Measurements from ENCODE around the gene AP5Z1.

AP5Z1 gene, protein sequence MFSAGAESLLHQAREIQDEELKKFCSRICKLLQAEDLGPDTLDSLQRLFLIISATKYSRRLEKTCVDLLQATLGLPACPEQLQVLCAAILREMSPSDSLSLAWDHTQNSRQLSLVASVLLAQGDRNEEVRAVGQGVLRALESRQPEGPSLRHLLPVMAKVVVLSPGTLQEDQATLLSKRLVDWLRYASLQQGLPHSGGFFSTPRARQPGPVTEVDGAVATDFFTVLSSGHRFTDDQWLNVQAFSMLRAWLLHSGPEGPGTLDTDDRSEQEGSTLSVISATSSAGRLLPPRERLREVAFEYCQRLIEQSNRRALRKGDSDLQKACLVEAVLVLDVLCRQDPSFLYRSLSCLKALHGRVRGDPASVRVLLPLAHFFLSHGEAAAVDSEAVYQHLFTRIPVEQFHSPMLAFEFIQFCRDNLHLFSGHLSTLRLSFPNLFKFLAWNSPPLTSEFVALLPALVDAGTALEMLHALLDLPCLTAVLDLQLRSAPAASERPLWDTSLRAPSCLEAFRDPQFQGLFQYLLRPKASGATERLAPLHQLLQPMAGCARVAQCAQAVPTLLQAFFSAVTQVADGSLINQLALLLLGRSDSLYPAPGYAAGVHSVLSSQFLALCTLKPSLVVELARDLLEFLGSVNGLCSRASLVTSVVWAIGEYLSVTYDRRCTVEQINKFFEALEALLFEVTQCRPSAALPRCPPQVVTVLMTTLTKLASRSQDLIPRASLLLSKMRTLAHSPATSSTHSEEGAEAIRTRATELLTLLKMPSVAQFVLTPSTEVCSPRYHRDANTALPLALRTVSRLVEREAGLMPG

DNA sequence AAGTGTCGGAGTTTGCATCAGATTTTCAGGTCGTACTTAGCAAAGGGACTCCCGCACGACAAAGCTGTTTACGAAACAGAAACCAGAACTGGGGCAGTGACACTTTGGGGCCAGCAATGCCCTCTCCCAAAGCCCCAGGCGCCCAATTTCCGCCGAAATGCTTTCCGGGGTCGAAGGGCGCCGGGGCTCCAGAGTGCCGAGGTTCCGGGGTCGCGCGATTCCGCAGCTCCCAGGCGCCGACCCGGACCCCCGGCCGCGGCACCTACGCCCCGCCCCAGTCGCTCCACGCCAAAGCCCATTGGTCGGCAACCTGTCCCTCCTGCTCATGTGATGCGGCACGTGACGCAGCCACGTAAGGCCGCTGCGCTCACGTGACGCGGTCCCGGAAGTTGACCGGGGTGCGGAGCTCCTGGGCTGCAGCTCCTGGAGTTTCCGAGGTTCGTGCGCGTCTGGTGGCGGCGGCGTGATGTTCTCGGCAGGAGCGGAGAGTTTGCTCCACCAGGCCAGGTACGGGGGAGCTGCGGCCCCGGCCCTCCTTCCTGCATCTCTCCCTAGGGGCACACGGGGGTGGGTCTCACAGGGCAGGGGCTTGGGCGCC lies at the start of gene AP5Z1:
Gene AP5Z1 (plus strand): TSS at position 374 of the 598 bp plus-strand sequence. CDS start 93 bp downstream, at position 467.
- no peak for DNase-seq

DNA sequence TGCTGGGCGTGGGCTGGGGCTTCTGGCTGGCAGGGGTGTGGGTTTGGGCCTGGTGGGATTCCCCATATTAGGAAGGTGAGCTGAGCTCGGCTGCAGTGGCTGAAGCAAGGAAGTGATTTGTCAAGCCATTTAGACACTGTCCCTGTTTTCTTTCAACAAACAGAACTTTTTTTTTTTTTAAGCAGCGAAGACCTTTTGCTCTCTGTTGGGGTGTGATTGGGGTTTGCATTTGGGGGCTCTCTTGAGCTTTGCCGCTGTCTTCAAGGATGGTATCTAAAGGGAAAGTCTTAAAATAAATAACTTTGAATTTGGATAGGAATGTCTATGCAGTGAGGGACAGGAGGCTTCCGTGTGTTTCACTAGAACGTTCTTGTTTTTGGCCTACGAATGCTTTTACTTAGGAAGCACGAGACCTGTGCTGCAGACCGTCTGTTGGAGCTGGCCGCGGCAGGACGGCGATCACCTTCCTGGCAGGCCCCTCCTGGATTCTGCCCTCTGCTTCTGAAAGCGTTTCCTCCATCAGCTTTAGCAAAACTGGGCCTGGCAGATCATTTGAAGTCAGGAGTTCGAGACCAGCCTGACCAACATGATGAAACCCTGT lies 49.5 kb upstream of the AP5Z1 start:
- no peak for DNase-seq

DNA sequence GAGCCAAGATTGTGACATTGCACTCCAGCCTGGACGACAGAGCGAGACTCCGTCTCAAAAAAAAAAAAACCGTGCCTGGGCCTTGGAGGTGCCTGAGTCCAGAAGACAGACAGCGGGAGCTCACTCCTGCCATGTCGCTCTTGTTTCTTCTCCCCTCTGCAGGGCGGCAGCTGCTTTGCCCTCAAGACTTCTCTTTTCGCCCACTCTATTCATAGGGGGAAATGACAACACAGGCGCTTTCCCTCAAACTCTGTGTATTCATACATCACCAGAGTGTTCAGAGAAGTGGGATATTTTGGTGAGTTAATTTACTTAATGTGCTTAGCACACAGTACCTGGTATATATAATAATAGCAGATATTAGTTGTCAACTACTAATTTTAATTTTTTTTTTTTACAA lies 48.9 kb upstream of the AP5Z1 start:
- no peak for DNase-seq

DNA sequence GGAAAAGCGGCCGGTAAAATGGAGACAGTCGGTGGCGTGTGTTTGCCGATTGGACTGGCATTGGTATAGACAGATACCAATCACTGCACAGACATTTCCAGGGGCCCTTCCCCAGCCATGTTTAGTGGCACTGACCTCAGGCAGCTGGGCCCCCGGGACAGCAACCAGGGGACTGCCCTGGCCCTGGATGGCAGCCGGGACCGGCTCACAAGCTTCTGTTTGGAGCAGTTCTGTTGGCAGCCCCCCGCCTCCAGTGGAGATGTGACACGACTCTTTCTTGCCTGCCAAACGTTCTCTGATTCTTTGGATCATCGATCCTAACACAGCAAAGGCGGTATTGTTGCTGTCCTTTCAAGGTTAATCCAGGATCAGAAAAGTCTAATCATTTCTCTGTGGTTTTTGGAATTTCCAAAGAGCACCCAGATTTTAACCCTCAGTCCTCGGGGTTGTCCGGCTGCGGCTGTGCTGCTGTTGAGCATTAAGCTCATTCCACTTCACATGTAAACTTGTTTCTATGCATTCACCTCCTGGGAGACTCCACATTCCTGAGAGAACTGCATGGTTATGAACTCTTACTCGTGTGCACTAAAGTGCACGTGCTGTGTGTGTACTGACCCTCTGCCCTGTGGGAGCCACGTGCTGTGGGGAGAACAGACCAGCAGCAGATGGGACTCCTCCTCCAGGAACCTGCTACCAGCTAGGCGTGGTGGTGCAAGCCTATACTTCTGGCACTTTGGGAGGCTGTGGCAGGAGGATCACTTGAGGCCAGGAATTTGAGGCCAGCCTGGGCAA lies 47.3 kb upstream of the AP5Z1 start:
- no peak for DNase-seq

DNA sequence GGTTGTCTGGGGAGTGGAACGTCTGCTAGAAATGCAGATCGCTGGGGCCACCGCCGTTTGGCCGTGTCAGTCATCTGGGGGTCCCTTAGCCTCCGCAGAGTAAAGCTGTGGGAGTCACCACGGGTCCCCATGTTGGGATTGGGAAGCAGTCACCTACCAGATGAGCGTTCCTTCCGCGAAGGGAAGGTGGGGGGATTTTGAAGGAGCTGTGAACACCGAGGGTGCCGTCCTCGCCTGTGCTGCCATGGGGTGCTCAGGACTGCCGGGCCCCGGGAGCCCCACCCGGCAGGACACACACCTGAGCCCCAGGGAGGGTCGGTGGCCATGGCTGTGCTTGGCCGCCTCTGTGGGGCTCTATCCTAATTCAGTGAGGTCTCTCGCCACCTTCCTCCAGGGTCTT lies 46.2 kb upstream of the AP5Z1 start:
- no peak for DNase-seq

DNA sequence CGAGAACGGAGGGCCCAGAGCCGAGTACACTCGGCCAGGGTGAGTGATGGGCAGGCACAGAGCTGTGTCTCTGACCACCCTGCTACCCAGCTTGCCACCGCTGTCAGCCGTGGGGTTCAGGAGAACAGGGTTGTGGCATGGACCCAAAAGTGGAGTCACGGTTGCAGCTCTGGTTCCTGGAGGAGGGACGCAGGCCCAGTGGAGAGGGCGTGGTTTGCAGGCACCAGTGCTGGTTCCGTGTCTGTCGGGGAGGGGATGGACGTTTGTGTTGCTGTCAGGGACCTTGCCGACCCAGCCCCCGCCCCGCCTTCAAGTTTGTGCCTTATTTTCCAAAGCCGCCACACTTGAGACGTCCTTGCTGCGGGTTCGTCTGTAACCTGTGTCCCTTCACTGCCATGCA lies 45.1 kb upstream of the AP5Z1 start:
- no peak for DNase-seq

DNA sequence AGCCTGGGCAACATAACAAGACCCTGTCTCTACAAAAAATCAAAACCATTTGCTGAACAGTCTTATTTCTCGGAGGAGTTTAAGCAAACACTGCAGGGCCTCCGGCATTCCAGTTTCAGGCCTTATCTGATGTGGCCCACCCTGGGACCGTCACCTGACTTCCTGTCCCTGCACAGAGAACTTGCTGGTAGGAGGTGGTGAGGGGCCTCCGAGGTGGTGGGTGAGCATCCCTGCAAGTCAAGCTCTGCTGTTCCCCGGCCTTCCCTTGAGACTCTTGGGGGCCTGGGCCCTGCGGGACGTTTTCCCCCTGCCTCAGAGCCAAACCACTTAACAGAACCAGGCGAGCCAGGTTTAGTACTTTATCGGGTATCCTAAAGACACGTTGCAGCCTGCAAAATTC lies 44.5 kb upstream of the AP5Z1 start:
- no peak for DNase-seq

DNA sequence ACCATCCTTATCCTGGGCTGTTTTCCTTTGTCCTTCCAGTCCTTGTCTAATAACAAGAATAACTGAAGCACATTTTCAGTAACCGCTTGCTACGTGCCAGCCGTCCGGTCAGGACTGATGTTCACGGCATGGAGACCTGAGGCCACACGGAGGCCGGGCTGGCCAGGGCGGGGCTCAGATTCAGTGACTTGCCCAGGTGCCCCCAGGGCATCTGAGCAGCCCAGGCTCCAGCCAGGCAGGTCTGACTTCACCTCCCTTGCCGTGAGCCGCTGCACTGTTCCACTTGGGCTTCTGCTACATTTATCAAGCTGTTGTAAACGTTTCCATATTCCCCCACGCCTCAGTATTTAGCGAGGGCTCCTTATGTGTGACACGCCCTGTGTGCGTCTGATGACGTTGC lies 43.6 kb upstream of the AP5Z1 start:
- no peak for DNase-seq

DNA sequence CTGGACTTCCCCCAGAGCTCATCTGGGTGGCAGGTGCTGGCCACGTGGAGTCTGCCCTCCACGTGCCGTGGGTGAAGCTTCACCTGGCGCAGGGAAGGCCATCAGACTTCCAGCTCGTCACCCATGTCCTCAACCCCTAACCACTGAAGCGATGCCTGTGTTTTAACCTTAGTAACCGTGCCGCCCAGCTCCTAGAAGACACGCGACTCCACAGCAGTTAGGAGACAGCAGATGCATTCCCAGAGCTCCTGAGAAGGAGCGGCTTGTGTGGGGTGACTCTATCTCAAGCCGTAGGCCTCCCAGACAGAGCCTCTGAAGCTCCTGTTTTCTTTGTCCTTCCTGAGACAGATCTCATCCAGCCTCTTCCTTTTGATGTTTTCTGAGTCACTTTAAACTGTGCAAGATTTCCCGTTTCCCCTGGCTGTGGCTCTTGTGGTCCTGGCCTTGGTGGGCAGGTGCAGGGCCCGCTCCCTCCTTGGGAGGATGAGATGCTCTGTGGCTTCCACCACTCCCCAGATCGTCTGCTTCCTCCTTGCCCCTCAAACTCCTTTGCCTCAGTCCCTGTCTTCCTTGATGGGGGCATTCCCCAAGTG lies 41.4 kb upstream of the AP5Z1 start:
- DNase-seq = no peak

DNA sequence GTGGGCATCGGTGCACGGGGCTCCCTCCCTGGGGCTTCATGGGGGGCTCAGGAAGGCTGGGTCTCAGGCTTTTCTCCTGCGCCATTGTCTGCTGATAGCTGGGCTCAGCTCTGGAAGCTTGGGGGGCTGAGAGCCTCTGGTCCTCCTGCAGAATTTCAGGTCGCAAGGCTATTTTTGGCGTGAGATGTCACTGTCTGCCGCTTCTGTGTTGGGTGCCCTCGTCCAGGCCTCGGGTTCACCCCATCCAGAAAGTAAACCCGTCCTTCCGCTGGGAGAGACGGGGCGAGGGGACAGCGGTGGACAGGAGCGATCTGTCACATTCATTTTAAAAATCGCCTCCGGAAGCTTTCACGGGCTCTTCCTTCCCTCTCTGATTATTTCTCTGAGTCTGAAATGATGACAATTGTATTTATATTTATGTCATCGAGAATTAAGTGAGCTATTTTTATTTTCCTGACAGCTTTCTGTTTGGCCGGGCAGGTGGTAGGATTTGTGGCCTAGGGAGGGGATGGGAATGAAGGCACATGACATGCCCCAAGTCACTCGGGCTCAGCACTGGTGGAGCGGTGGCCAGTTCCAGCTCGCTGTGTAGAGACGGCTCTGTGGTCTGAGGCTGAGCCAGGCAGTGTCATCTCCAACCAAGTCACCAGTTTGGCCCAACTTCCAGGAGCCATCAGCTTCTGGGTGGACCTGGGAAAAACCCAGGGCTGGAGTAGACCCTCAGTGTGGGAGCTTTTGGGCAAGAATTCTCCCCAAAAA lies 40.7 kb upstream of the AP5Z1 start:
- no peak for DNase-seq

DNA sequence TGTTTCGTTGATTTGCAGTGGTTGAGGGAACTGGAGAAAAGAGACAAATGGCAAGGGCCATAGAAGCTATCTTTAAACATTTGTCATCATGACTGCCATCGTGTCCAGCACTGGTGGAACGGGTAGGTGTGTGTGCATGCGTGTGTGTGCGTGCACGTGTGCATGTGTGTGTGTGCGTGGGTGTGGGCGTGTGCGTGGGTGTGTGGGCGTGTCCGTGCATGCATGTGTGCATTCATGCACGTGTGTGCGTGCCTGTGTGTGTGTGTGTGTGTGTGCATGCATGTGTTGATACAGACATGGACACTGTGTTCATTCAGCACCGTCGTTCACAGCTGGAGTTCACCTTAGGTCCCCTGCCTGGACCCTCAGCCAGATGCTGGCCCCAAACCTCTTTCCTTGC lies 38.1 kb upstream of the AP5Z1 start:
- DNase-seq = no peak

DNA sequence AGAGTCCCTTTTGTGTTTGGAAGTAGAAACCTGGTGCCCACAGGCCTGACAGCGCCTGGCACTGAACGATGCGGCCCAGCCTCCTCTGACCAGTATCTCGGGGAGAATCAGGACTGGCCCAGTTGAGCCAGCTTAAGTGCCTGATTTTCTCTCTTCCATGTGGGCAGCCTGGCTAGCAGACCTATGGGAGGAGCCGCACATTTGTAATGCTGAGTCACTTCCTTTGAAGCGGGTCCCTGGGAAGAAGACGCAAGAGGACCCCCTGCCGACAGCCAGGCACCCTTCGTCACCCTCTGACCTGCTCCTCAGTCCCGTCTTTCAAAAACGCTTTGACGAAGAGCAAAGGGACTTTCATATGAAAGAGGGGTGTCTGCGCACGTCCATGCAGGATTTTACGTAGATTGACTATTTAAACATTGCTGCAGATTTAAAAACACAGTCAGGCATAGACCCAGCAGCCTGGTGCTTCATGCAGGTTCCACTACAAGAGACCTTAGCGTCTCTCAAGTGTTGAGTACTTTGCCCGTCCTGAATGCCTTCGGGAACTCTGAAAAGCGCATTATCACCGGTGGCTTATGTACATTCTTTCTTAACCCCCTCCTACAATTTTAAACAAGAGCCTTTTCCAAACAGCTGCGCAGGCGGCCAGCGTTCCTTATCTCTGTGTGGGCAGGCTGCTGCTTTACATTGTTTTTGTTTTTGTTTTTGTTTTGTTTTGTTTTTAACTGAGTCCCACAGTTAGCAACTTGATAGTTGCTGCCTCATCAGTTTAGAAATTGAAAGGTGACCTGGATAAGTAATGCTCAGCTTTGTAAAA lies 36.5 kb upstream of the AP5Z1 start:
- no peak for DNase-seq

DNA sequence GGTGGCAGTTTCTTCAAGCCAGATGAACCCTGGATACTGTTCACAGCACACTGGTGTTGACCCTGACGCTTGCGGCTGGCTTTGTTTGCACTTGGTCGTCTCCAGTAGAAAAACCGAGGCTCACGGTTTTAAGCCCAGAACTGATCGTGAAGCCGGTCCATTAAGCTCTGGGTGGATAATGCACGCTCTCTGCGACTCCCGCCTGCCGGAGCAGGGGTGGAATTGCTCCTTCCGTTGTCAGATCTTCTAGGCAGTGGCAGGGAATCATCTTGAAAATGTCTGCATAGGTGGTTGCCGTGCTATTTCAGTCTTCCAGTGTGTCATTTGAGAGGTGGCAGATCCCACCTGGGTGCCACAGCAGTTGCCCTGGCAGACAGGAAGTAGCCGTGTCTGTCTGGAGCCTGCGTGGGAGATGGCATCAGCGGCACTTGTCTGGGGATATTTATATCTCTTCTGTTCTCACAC lies 35.9 kb upstream of the AP5Z1 start:
- no peak for DNase-seq

DNA sequence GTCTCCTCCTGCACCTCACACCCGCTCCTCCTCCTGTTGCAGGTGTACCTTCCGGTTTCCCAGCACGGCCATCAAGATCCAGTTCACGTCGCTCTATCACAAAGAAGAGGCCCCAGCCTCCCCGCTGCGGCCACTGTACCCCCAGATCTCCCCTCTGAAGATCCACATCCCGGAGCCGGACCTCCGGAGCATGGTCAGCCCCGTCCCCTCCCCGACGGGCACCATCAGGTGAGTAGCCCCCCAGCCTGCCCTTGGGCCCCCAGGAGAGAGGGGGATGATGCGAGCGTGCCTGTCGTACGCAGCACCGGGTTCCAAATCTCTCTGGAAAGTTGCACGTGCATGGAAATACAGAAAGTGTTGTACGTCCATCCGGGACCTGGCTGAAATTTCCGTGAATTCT lies 34.6 kb upstream of the AP5Z1 start:
- no peak for DNase-seq

DNA sequence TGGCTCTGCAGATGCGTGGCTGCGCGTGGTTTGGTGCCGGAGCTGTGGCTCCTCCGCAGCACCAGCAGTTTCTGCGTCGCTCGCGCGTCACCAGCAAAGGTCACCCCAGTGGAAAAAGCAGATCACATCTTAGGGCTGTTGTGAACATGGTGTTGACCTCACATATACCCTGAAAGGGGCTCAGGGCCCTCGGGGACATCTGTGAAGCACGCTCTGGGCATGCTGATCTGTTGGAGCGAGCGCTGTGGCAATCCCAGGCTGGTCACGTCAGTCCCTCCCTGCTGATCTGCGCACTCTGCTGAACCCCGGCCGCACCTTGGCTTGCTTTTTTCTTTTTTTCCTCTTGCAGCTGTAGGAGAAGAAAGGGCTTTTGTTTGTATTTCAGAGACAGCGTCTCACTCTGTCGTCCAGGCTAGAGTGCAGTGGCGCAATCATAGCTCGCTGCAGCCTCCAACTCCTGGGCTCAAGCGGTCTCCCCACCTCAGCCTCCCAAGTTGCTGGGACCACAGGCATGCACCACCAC lies 33.3 kb upstream of the AP5Z1 start:
- no peak for DNase-seq

DNA sequence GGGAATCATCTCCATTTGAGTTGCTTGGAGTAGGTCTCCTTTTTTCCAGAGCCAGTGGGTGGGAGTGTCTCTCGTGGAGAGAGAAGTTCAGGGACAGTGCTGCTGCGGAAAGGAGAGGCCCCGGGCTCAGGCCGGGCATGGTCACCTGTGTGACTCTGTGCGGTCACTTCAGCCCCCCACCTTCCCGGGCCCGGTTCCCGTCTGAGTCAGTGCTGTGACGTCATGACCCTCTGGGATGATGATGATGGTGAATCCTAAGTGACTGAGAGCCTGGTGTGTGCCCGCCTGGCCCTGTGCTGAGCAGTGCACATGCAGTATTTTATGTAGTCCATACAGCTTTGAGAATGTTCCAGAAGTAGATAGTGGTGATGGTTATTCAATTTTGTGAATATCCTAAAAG lies 32.6 kb upstream of the AP5Z1 start:
- DNase-seq = no peak

DNA sequence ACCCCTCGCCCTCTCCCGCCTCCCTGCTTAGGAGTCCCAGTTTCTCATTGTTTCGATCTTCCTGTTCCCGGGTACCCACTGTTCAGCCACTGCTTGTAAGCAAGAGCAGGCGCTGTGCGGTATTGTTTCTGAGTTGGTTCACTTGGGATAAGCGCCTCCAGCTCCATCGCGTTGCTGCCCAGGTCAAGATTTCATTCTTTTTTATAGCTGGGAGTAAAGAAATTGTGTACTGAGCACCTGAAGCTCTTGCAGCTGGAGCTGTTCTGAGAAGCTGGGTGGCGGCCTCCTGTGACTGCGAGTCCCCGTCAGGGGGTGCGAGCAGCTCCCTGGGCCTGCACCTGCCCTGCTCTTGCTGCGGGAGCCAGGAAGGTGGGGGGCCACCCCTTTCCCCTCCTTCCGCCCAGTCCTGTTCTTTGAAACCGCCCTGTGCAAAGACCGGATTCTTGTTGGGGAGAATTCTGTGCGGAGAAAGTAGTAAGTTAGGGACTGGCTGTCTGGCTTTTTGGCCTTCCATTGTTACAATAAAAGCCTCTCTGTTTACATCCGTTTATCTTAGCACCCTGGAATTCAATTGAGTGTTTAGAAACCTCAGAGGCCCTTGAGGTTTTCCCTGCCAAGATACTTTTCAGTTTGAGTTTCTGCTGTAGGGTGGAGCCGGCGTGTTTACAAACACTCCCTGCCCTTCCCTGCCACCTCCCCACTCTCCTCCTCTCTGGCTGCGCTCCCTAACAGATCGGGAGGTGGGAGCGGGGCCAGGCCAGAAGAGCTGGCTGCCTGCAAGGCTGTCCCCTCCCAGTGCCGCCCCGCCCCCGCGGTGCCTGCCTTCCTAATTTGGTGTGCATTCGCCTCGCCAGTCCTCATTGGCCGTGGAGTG lies 30.8 kb upstream of the AP5Z1 start:
- DNase-seq = no peak

DNA sequence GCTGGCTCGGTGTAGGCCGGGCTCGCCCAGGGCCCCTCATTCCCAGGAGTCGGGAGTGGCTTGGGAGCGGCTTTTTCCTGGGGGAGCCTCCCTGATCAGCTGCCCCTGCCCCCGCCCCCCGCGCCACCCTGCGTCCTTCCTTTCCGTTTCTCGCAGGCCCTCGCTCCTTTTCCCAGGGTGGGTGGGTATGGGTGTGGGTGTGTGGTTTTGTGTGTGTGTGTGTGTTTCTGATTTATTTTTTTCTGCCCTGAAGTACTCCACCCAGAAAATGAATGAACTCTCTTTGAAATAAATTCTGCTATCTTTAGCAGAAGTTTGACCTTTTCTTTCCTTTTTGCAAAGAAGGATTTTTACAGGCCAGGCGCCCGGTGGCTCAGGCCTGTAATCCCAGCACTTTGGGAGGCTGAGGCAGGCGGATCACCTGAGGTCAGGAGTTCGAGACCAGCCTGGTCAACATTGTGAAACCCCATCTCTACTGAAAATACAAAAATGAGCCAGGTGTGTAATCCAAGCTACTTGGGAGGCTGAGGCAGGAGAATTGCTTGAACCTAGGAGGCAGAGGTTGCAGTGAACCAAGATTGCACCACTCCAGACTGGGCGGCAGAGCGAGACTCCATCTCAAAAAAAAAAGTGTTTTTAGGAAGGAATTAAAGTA lies 30.0 kb upstream of the AP5Z1 start:
- no peak for DNase-seq
